Stomach (tissue), 9 donors: ENCODE measurements around the gene ADAM21. TPM values are rescaled to one million over a fixed set of nuclear protein-coding genes. Genes with fewer than 3 reads are reported as not detected.
"Not testable (repeated sequence)": the region's sequence is repeated elsewhere in the genome, so short reads cannot be mapped to it uniquely, and the experiment has no call there.

Experiments
- DNase-seq, 2 donors: peaks; one replicate each; pipeline versions ENCODE4 v3.0.0 to v3.0.0-alpha.2; 2013 to 2019
- H3K27ac ChIP-seq, 5 donors: fragments of 200-600 bp in 4 of 5; sonication (generic) in 4 of 5; one replicate each; pipeline ENCODE4 v1.5.1; 2013 to 2019; ENCODE audit warnings: mild to moderate bottlenecking in 1 of 5, moderate library complexity in 1 of 5
- H3K27me3 ChIP-seq, 3 donors: fragments of 200-600 bp; sonication (generic); one replicate each; pipeline ENCODE4 v1.5.1; 2017 to 2019; ENCODE audit warnings: mixed run types in 1 of 3
- H3K36me3 ChIP-seq, 4 donors: fragments of 200-600 bp; sonication (generic); 1 replicate in 3 of 4; 2 replicates in 1 of 4; pipeline ENCODE4 v1.5.1; 2016 to 2019
- H3K4me1 ChIP-seq, 4 donors: fragments of 200-600 bp; sonication (generic); one replicate each; pipeline ENCODE4 v1.5.1; 2016 to 2019
- H3K4me3 ChIP-seq, 4 donors: fragments of 200-600 bp; sonication (generic) in 3 of 4; one replicate each; pipeline ENCODE4 v1.5.1; 2016 to 2019; ENCODE audit warnings: mild to moderate bottlenecking in 1 of 4
- H3K9me3 ChIP-seq, 4 donors: fragments of 200-600 bp; sonication (generic); one replicate each; pipeline ENCODE4 v1.5.1; 2016 to 2019
- CTCF ChIP-seq, 7 experiments: fragments of 450-650 bp in 4 of 7; fragments of 200-600 bp in 3 of 7; sonication (generic) in 3 of 7; IDR thresholded peaks; one replicate each; pipeline ENCODE4 v1.5.1; 2016 to 2019; ENCODE audit warnings: antibody characterized with exemption in 7 of 7, control low read depth in 2 of 7, mild to moderate bottlenecking in 1 of 7
- EP300 ChIP-seq: sonication (generic); formaldehyde crosslinking; IDR thresholded peaks from one replicate; pipeline ENCODE4 v1.6.1; 2017; ENCODE audit warnings: antibody characterized with exemption
- POLR2A ChIP-seq, 4 donors: fragments of 450-650 bp; IDR thresholded peaks; one replicate each; pipeline ENCODE4 v1.6.1; 2016; ENCODE audit warnings: antibody characterized with exemption in 4 of 4, control low read depth in 2 of 4, mild to moderate bottlenecking in 1 of 4, moderate library complexity in 1 of 4
- POLR2AphosphoS5 ChIP-seq, 3 donors: sonication (generic); formaldehyde crosslinking; IDR thresholded peaks; one replicate each; pipeline ENCODE4 v1.6.1; 2016; ENCODE audit warnings: antibody characterized with exemption in 3 of 3
- WGBS, 5 donors: extraction: QIAGEN DNeasy Blood & Tissue Kit in 3 of 5; methylation state at CpG; one replicate each; pipeline versions ENCODE4 v1.1.5 to v1.1.7; 2013 to 2018; 5-methylcytosine and 5-hydroxymethylcytosine counted together
- intact Hi-C: fragments of 100-400 bp; cut with DNase I; formaldehyde crosslinking; loops from one replicate; pipeline ENCODE4 v1.15.1; 2023; ENCODE audit warnings: low total_unique reads
- polyA plus RNA-seq, 3 donors: library from polyadenylated mRNA; stranded (reverse); fragments of 200-250 nt; gene quantifications; one replicate each; pipeline ENCODE4 v1.2.3, GENCODE V29; 2013
- total RNA-seq, 5 donors: library from RNA; depleted of rRNA; stranded (reverse); fragments of >200 nt; gene quantifications; one replicate each; pipeline versions ENCODE4 v1.1.0 to v1.2.3, GENCODE V29; 2014 to 2016
- donor health status: healthy with polysubstance abuse.
- donor health status: Bipolar disorder and iron deficiency.
- donor health status: healthy.

ADAM21 gene
- total and polyA plus RNA-seq, 8 donors = not detected

DNA sequence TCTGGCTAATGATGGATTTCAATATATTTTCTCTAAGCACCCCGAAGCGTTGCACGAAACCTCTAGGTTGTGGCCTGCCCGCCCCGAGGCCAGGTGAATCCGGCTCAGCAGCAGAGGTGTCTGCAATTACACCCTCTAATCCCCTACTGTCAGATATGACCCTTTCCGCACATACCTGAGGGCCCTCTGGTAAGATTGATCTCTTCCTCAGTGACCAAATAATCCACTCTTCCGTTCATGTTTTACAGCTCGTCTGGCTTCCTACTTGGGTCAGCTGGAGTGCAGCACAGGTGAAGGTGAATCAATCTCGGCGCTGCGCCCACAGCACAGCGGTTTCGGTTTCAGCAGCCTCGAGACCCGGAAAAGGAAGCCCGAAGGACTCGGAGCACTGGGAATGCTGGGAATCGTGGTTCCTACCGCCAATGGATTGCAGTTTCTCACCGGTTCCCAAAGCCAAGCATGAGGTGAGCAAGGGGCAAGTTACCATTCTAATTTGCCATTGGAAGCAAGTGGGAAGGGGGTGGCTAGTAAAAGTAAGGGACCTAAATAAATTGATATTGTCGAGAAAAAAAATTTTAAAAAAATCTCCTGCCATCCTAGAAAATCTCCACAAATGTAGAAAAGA is 35.1 kb upstream of the ADAM21 start, which contains the start of gene SYNJ2BP:
SYNJ2BP (minus strand) TSS at position 366 of the 625 bp plus-strand sequence; CDS start at position 239, 127 bp downstream.
- peak; percentile 90 to 94 for DNase-seq
- Histone ChIP-seq H3K36me3 (peaks cover 0 to 13% (median 2%) of the 10 kb centered on the region in 4 donors), H3K27ac (peak within 1 kb of the TSS; percentile 59 to 91 (median 86)), H3K27me3 (no peaks in the 10 kb centered on the region), H3K9me3 (no peaks in the 10 kb centered on the region), H3K4me3 (peak within 1 kb of the TSS; percentile 48 to 92 (median 70)), H3K4me1 (peaks cover 4 to 44% (median 22%) of the 10 kb centered on the region in 4 donors)
- intact Hi-C loops = no loop called here
- TF ChIP-seq POLR2AphosphoS5 (IDR thresholded peaks at IDR 0.05) (peak; percentile 69 to 87 (median 77)), EP300 (no peak)
- WGBS, 5 donors = 0 to 1% (median 1%) methylated on average over 22 of the region's 22 CpGs

- H3K27ac ChIP-seq, H3K9me3 ChIP-seq, intact Hi-C loops, H3K27me3 ChIP-seq, H3K4me3 ChIP-seq, DNase-seq, H3K36me3 ChIP-seq: not testable (repeated sequence)
- WGBS, 5 donors = 61 to 68% (median 62%) methylated on average over 4 of the region's 4 CpGs
- peaks cover 4 to 24% (median 17%) of the 10 kb centered on the region in 4 donors for H3K4me1 ChIP-seq
Observed at GRCh38 chr14:70419270-70419931, 32.6 kb upstream of the ADAM21 start.

DNA sequence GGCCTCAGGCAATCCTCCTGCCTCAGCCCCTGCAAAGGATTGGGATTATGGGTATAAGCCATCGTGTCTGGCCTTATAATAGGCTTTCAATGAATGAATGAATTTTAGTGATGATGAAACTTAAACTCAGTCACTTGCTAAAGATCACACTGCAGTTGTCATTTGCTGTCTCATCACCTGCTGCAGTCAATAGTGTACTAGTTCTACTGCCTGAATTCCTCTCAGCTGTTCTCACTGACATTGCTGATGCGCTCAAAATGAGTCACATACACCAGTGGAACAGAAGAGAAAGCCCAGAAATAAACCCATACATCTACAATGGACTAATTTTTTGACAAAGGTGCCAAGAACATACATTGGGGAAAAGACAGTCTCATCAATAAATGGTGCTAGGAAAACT is 29.4 kb upstream of the ADAM21 start:
- Histone ChIP-seq H3K36me3 (no peaks in the 10 kb centered on the region), H3K4me3 (no peak overlapping the region), H3K27ac (no peak overlapping the region), H3K27me3 (no peaks in the 10 kb centered on the region), H3K9me3 (peaks cover 0 to 11% (median 0%) of the 10 kb centered on the region in 4 donors), H3K4me1 (no peaks in the 10 kb centered on the region)
- no peak for DNase-seq
- WGBS, 5 donors = 78 to 95% (median 92%) methylated on average over 2 of the region's 2 CpGs
- TF ChIP-seq CTCF (IDR thresholded peaks at IDR 0.05) (no peak), POLR2A (IDR thresholded peaks at IDR 0.05) (no peak), EP300 (no peak), POLR2AphosphoS5 (IDR thresholded peaks at IDR 0.05) (no peak)
- intact Hi-C loops = no loop called here

GRCh38 chr14:70425354-70425753 is 26.6 kb upstream of the ADAM21 start:
- Histone ChIP-seq H3K36me3 (no peaks in the 10 kb centered on the region), H3K27ac (no peak overlapping the region), H3K27me3 (no peaks in the 10 kb centered on the region), H3K4me3 (no peak overlapping the region), H3K4me1 (no peaks in the 10 kb centered on the region), H3K9me3 (peaks cover 0 to 18% (median 0%) of the 10 kb centered on the region in 4 donors)
- WGBS, 5 donors = 0 to 18% (median 12%) methylated on average over 1 of the region's 1 CpG
- intact Hi-C loops = no loop called here
- TF ChIP-seq POLR2AphosphoS5 (IDR thresholded peaks at IDR 0.05) (no peak), POLR2A (IDR thresholded peaks at IDR 0.05) (no peak), CTCF (IDR thresholded peaks at IDR 0.05) (no peak)
- peak in 1 of 2 donors; percentile 27 for DNase-seq

DNA sequence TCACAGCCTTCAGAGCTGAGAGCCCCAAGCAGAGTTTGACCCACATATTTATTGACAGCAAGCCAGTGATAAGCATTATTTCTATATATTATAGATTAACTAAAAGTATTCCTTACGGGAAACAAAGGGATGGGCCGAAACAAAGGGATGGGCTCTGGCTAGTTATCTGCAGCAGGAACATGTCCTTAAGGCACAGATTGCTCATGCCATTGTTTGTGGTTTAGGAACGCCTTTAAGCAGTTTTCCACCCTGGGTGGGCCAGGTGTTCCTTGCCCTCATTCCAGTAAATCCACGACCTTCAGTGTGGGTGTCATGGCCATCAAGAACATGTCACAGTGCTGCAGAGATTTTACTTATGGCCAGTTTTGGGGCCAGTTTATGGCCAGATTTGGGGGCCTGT is 25.4 kb upstream of the ADAM21 start:
- H3K36me3 ChIP-seq, H3K27ac ChIP-seq, H3K4me1 ChIP-seq, H3K4me3 ChIP-seq, intact Hi-C loops, H3K27me3 ChIP-seq, DNase-seq: not testable (repeated sequence)
- 63 to 81% (median 74%) methylated on average over 4 of the region's 4 CpGs for WGBS, 5 donors
- H3K9me3 ChIP-seq = peaks cover 0 to 28% (median 10%) of the 10 kb centered on the region in 4 donors

- intact Hi-C loops = no loop called here
- H3K9me3 ChIP-seq = peaks cover 13 to 78% (median 42%) of the 10 kb centered on the region in 4 donors
- DNase-seq = no peak
- no peaks in the 10 kb centered on the region for H3K4me1 ChIP-seq
- 26 to 36% (median 28%) methylated on average over 4 of the region's 4 CpGs for WGBS, 5 donors
- H3K27ac ChIP-seq = no peak overlapping the region
- no peak overlapping the region for H3K4me3 ChIP-seq
- H3K36me3 ChIP-seq = no peaks in the 10 kb centered on the region
- no peaks in the 10 kb centered on the region for H3K27me3 ChIP-seq
- TF ChIP-seq POLR2AphosphoS5 (IDR thresholded peaks at IDR 0.05) (no peak), POLR2A (IDR thresholded peaks at IDR 0.05) (no peak), CTCF (IDR thresholded peaks at IDR 0.05) (no peak), EP300 (no peak)
Observed at GRCh38 chr14:70436867-70437266, 15.1 kb upstream of the ADAM21 start.
